Liver (tissue), 3 donors: Measurements from ENCODE around the gene C9orf153.

Source experiments
- EGR1 ChIP-seq, 2 donors: IDR thresholded peaks; 2 replicates each; pipeline ENCODE4 v1.6.1; 2016 to 2018; ENCODE audit warnings: antibody characterized with exemption in 2 of 2, low read depth in 2 of 2
- FOXA1 ChIP-seq: IDR thresholded peaks from 2 replicates; pipeline ENCODE4 v1.6.1; 2016; ENCODE audit warnings: antibody characterized with exemption
- FOXA2 ChIP-seq: IDR thresholded peaks from 2 replicates; pipeline ENCODE4 v1.6.1; 2016; ENCODE audit warnings: antibody characterized with exemption
- GABPA ChIP-seq, 2 donors: IDR thresholded peaks in 1 of 2; conservative IDR thresholded peaks in 1 of 2; 2 replicates each; pipeline ENCODE4 v1.6.1; 2016; ENCODE audit warnings: antibody characterized with exemption in 2 of 2, mild to moderate bottlenecking in 1 of 2, moderate library complexity in 1 of 2
- JUND ChIP-seq, 2 donors: IDR thresholded peaks; 2 replicates each; pipeline ENCODE4 v1.6.1; 2016; ENCODE audit warnings: antibody characterized with exemption in 2 of 2
- RAD21 ChIP-seq, 2 donors: IDR thresholded peaks; 2 replicates each; pipeline ENCODE4 v1.6.1; 2016; ENCODE audit warnings: antibody characterized with exemption in 2 of 2, mild to moderate bottlenecking in 2 of 2
- RXRA ChIP-seq, 2 donors: IDR thresholded peaks; 2 replicates each; pipeline ENCODE4 v1.6.1; 2017 to 2018; ENCODE audit warnings: antibody characterized with exemption in 2 of 2, mild to moderate bottlenecking in 1 of 2
- TAF1 ChIP-seq: conservative IDR thresholded peaks from 2 replicates; pipeline ENCODE4 v1.6.1; 2016; ENCODE audit warnings: antibody characterized with exemption, mild to moderate bottlenecking
- YY1 ChIP-seq: IDR thresholded peaks from 2 replicates; pipeline ENCODE4 v1.6.1; 2016; ENCODE audit warnings: antibody characterized with exemption, mild to moderate bottlenecking
- TF ChIP-seq, protein P1 (sequence below): fragments of 150-350 bp; IDR thresholded peaks from 2 replicates; pipeline ENCODE4 v1.5.1; 2017; ENCODE audit warnings: improper control_type of control experiment, low read depth, low read length; ENCODE audit not compliant: missing input control
- TF ChIP-seq, protein P2 (sequence below): IDR thresholded peaks from 2 replicates; pipeline ENCODE4 v1.6.1; 2016; ENCODE audit warnings: antibody characterized with exemption, mild to moderate bottlenecking
- TF ChIP-seq, protein P3 (sequence below): IDR thresholded peaks from 2 replicates; pipeline ENCODE4 v1.6.1; 2016; ENCODE audit warnings: antibody characterized with exemption
- TF ChIP-seq, protein P4 (sequence below): IDR thresholded peaks from 2 replicates; pipeline ENCODE4 v1.6.1; 2016; ENCODE audit warnings: antibody characterized with exemption
- donor health status: healthy.
- donor health status: healthy.

DNA sequence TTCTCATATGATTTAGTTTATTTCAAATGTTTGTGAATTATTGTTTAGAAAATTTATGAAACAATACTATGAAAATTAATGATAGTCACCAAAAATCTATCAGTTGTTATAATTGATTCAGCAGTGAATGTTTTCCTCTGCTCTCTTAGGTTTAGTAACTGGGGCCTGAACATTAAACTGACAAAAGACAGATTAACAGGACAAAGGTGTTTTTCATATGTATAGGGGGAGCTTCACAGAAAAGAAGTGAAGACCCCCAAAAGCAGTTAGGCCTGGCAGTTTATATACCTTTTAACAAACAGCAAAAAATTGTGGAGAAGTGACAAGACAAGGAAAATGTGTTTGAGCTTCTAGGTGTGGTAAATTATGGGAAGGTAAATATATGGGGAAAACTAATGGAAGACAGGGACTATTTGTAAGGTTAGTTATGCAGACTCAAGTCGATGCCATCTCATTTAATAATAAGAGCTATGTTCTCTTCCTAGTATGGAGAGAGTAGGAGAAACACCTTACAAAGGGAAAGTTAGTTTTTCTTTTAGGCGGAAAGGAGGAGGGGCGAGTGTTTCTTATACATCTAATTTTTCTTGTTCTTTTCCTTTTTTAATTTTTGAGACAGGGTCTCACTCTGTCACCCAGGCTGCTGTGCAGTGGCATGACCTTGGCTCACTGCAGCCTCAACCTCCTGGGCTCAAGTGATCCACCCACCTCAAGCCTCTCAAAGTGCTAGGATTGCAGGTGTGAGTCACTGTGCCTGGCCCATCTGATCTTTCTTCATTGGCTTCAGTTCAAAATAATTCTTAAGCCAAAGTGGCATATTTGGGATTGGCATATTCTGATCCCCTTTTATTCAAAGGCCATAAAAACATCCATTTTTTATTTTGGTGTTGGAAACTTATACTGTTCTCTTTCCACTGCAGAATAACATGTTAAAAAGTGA is 77.8 kb downstream of the C9orf153 start:
- TF ChIP-seq, protein P1, sequence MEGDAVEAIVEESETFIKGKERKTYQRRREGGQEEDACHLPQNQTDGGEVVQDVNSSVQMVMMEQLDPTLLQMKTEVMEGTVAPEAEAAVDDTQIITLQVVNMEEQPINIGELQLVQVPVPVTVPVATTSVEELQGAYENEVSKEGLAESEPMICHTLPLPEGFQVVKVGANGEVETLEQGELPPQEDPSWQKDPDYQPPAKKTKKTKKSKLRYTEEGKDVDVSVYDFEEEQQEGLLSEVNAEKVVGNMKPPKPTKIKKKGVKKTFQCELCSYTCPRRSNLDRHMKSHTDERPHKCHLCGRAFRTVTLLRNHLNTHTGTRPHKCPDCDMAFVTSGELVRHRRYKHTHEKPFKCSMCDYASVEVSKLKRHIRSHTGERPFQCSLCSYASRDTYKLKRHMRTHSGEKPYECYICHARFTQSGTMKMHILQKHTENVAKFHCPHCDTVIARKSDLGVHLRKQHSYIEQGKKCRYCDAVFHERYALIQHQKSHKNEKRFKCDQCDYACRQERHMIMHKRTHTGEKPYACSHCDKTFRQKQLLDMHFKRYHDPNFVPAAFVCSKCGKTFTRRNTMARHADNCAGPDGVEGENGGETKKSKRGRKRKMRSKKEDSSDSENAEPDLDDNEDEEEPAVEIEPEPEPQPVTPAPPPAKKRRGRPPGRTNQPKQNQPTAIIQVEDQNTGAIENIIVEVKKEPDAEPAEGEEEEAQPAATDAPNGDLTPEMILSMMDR: no peak
- TF ChIP-seq RAD21 (IDR thresholded peaks at IDR 0.05) (no peak), RXRA (IDR thresholded peaks at IDR 0.05) (no peak), FOXA1 (no peak), JUND (IDR thresholded peaks at IDR 0.05) (no peak), FOXA2 (no peak), EGR1 (IDR thresholded peaks at IDR 0.05; ENCODE audit: low read depth in 2 of 2) (no peak), TAF1 (no peak), YY1 (no peak), GABPA (IDR thresholded peaks at IDR 0.05 in 1 of 2, conservative IDR thresholded peaks at IDR 0.05 in 1 of 2) (no peak)
- TF ChIP-seq, protein P2, sequence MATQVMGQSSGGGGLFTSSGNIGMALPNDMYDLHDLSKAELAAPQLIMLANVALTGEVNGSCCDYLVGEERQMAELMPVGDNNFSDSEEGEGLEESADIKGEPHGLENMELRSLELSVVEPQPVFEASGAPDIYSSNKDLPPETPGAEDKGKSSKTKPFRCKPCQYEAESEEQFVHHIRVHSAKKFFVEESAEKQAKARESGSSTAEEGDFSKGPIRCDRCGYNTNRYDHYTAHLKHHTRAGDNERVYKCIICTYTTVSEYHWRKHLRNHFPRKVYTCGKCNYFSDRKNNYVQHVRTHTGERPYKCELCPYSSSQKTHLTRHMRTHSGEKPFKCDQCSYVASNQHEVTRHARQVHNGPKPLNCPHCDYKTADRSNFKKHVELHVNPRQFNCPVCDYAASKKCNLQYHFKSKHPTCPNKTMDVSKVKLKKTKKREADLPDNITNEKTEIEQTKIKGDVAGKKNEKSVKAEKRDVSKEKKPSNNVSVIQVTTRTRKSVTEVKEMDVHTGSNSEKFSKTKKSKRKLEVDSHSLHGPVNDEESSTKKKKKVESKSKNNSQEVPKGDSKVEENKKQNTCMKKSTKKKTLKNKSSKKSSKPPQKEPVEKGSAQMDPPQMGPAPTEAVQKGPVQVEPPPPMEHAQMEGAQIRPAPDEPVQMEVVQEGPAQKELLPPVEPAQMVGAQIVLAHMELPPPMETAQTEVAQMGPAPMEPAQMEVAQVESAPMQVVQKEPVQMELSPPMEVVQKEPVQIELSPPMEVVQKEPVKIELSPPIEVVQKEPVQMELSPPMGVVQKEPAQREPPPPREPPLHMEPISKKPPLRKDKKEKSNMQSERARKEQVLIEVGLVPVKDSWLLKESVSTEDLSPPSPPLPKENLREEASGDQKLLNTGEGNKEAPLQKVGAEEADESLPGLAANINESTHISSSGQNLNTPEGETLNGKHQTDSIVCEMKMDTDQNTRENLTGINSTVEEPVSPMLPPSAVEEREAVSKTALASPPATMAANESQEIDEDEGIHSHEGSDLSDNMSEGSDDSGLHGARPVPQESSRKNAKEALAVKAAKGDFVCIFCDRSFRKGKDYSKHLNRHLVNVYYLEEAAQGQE: no peak
- TF ChIP-seq, protein P3, sequence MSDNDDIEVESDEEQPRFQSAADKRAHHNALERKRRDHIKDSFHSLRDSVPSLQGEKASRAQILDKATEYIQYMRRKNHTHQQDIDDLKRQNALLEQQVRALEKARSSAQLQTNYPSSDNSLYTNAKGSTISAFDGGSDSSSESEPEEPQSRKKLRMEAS: no peak
- TF ChIP-seq, protein P4, sequence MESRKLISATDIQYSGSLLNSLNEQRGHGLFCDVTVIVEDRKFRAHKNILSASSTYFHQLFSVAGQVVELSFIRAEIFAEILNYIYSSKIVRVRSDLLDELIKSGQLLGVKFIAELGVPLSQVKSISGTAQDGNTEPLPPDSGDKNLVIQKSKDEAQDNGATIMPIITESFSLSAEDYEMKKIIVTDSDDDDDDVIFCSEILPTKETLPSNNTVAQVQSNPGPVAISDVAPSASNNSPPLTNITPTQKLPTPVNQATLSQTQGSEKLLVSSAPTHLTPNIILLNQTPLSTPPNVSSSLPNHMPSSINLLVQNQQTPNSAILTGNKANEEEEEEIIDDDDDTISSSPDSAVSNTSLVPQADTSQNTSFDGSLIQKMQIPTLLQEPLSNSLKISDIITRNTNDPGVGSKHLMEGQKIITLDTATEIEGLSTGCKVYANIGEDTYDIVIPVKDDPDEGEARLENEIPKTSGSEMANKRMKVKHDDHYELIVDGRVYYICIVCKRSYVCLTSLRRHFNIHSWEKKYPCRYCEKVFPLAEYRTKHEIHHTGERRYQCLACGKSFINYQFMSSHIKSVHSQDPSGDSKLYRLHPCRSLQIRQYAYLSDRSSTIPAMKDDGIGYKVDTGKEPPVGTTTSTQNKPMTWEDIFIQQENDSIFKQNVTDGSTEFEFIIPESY: no peak
